Muscle layer of duodenum (tissue), 2 donors: ENCODE results near the gene IFI27.
"Not testable (repeated sequence)": the region's sequence is repeated elsewhere in the genome, so short reads cannot be mapped to it uniquely, and the experiment has no call there.

ENCODE experiments used
- H3K27ac ChIP-seq: one replicate; pipeline ENCODE4 v1.7.0; 2013; ENCODE audit warnings: mild to moderate bottlenecking, low read length
- H3K27me3 ChIP-seq: one replicate; pipeline ENCODE4 v1.7.0; 2013; ENCODE audit warnings: low read depth, mild to moderate bottlenecking, control low read depth, low read length
- H3K36me3 ChIP-seq, 2 donors: one replicate each; pipeline ENCODE4 v1.7.0; 2013; ENCODE audit warnings: low read length in 2 of 2, control low read depth in 1 of 2, mild to moderate bottlenecking in 1 of 2; ENCODE audit not compliant: insufficient read depth in 2 of 2, control insufficient read depth in 1 of 2
- H3K4me1 ChIP-seq, 2 donors: one replicate each; pipeline ENCODE4 v1.7.0; 2013; ENCODE audit warnings: low read length in 2 of 2, mild to moderate bottlenecking in 2 of 2, control low read depth in 1 of 2, moderate library complexity in 1 of 2; ENCODE audit not compliant: insufficient read depth in 2 of 2, control insufficient read depth in 1 of 2
- H3K4me3 ChIP-seq, 2 donors: one replicate each; pipeline ENCODE4 v1.7.0; 2013; ENCODE audit warnings: low read length in 2 of 2, low read depth in 1 of 2, mild to moderate bottlenecking in 1 of 2
- H3K9me3 ChIP-seq, 2 donors: one replicate each; pipeline ENCODE4 v1.7.0; 2013; ENCODE audit warnings: low read length in 2 of 2, control low read depth in 1 of 2, mild to moderate bottlenecking in 1 of 2; ENCODE audit not compliant: control insufficient read depth in 1 of 2
- donor health status: healthy.

Gene IFI27

DNA sequence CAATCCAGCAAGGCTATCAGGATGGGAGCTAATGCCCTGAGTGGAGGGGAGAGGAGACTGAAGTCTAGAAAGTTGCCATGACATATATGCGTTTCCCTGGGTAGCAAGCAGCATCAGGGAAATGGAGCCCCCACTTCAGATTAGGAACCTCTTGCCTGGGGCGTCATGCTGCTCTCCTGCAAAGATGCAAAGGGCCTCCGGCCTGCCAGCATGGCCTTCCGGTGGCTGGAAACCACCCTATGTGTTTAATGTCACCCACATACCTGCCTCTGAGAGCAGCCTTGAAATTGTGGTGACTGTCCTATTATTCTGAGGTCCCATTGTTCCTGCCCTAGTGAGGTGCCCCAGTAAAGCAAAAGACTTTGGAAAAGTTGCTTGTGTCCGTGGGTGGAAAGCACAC is 28.9 kb downstream of the IFI27 start:
- peaks cover 0 to 3% of the 10 kb centered on the region in 2 donors for H3K9me3 ChIP-seq
- H3K4me3 ChIP-seq, result no peak overlapping the region
- no peaks in the 10 kb centered on the region for H3K36me3 ChIP-seq
- H3K4me1 ChIP-seq, result peaks cover 0 to 7% of the 10 kb centered on the region in 2 donors
- H3K27me3 ChIP-seq, result no peaks in the 10 kb centered on the region
- H3K27ac ChIP-seq, result no peak overlapping the region

GRCh38 chr14:94142247-94142646 is 31.7 kb downstream of the IFI27 start:
- no peaks in the 10 kb centered on the region for H3K27me3 ChIP-seq
- no peak overlapping the region for H3K27ac ChIP-seq
- H3K36me3 ChIP-seq, result no peaks in the 10 kb centered on the region
- H3K4me3 ChIP-seq, result no peak overlapping the region
- no peaks in the 10 kb centered on the region for H3K9me3 ChIP-seq
- H3K4me1 ChIP-seq, result no peaks in the 10 kb centered on the region

GRCh38 chr14:94142836-94143235 is 32.3 kb downstream of the IFI27 start:
- no peak overlapping the region for H3K4me3 ChIP-seq
- H3K9me3 ChIP-seq, result no peaks in the 10 kb centered on the region
- H3K36me3 ChIP-seq, result no peaks in the 10 kb centered on the region
- no peaks in the 10 kb centered on the region for H3K27me3 ChIP-seq
- no peak overlapping the region for H3K27ac ChIP-seq
- no peaks in the 10 kb centered on the region for H3K4me1 ChIP-seq

DNA sequence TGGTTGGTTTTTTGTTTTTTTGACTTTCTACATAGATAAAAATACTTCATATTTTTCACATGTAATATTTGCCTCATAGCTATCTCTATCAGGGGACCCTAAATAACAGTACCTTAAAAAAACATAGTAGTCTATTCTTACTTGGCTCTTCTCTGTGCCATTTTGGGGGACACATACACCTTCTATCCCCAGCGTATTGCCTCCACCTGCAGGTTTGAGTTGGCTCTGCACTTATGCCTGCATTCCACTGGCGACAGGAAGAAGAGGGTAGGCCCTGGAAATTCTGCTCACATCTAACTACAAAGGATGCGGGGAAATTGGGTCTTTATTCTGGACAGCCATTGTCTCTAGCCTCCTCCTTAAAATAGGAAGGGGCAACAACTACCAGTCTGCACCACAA is 32.7 kb downstream of the IFI27 start:
- H3K27ac ChIP-seq, result no peak overlapping the region
- no peaks in the 10 kb centered on the region for H3K4me1 ChIP-seq
- no peaks in the 10 kb centered on the region for H3K27me3 ChIP-seq
- no peak overlapping the region for H3K4me3 ChIP-seq
- no peaks in the 10 kb centered on the region for H3K36me3 ChIP-seq
- H3K9me3 ChIP-seq, result no peaks in the 10 kb centered on the region

- no peaks in the 10 kb centered on the region for H3K36me3 ChIP-seq
- H3K4me1 ChIP-seq, result no peaks in the 10 kb centered on the region
- no peak overlapping the region for H3K4me3 ChIP-seq
- H3K9me3 ChIP-seq, result no peaks in the 10 kb centered on the region
- no peaks in the 10 kb centered on the region for H3K27me3 ChIP-seq
- no peak overlapping the region for H3K27ac ChIP-seq
Measured at GRCh38 chr14:94143711-94144110, 33.2 kb downstream of the IFI27 start.

- Histone ChIP-seq H3K4me1 (no peaks in the 10 kb centered on the region), H3K27ac (no peak overlapping the region), H3K27me3 (no peaks in the 10 kb centered on the region), H3K4me3 (no peak overlapping the region), H3K9me3 (no peaks in the 10 kb centered on the region), H3K36me3 (no peaks in the 10 kb centered on the region)
Measured at GRCh38 chr14:94144765-94145164, 34.2 kb downstream of the IFI27 start.

DNA sequence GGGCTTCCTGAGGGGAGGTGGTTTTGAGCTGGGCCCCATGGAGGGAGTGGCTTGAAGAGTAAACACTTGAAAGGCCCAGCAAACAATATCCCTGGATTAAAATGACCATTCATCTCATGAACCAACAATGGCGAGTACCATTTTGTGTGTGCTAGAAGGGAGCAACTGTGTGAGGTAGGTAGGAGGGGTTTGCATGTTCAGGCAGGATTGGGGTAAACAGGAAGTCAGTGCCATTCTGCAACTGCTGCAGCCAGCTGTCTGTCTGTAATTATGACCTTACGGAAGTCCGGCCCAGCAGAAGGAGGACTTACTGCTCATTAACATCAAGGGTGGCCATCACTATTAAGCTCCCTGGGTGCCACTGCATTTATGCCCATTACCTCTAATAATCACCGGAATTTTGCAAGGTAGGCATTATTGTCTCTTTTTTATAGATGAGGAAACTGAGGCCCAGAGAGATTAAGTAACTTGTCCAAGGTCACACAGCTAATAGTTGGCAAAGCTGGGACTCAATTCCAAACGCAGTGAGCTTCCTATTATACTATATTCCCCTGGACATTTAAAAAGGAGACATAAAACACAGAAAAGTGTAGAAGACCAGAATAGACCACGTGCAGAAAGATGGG is 35.5 kb downstream of the IFI27 start:
- no peak overlapping the region for H3K4me3 ChIP-seq
- H3K27ac ChIP-seq, result no peak overlapping the region
- no peaks in the 10 kb centered on the region for H3K36me3 ChIP-seq
- H3K27me3 ChIP-seq, result no peaks in the 10 kb centered on the region
- no peaks in the 10 kb centered on the region for H3K4me1 ChIP-seq
- H3K9me3 ChIP-seq, result no peaks in the 10 kb centered on the region

DNA sequence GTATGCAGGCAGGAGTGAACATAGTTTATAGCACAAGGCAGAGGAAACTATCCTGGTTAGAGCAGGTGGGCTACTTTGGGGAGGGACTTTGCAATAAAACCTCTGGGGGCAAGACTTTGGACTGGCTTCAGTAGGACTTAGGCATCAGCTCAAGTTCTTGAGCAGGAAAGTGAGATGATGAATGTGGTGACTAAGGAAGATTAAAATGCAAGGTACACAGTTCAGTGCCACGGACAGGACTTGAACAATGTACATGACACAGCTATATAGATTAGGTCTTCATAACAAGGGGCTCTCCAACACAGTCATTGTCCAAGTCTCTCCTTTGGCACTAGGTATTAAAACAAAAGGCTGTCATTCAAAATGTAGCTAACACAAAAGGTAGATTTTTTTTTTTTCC is 42.1 kb downstream of the IFI27 start:
- Histone ChIP-seq H3K4me1 (no peaks in the 10 kb centered on the region), H3K27me3 (no peaks in the 10 kb centered on the region), H3K27ac (no peak overlapping the region), H3K9me3 (no peaks in the 10 kb centered on the region), H3K4me3 (no peak overlapping the region), H3K36me3 (no peaks in the 10 kb centered on the region)

GRCh38 chr14:94153750-94154342 is 43.3 kb downstream of the IFI27 start:
- no peaks in the 10 kb centered on the region for H3K9me3 ChIP-seq
- no peaks in the 10 kb centered on the region for H3K27me3 ChIP-seq
- no peak overlapping the region for H3K4me3 ChIP-seq
- H3K36me3 ChIP-seq, result no peaks in the 10 kb centered on the region
- H3K27ac ChIP-seq, result no peak overlapping the region
- H3K4me1 ChIP-seq, result no peaks in the 10 kb centered on the region

- H3K9me3 ChIP-seq, H3K27ac ChIP-seq, H3K36me3 ChIP-seq, H3K4me1 ChIP-seq, H3K4me3 ChIP-seq, H3K27me3 ChIP-seq: not testable (repeated sequence)
Measured at GRCh38 chr14:94156143-94156542, 45.6 kb downstream of the IFI27 start.

DNA sequence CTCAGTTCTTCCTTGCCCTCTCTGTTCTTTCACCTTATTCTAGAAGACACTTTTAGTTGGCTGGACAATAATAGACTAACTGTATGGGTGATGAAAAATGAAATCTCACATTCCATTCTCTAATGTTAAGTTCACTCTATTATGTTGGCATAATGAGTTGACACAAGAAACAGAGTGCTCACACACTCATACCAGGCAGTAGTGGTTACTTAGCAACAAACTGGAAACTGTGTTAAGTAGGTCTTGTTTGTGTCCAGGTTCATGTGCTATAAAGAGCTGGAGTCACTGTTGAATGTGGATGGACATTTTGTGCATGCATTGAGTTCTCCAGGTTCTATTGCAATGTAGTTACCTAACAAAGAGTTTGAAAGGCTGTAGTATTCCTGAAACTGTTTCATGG is 46.7 kb downstream of the IFI27 start:
- no peak overlapping the region for H3K27ac ChIP-seq
- H3K9me3 ChIP-seq, result no peaks in the 10 kb centered on the region
- H3K27me3 ChIP-seq, result no peaks in the 10 kb centered on the region
- no peaks in the 10 kb centered on the region for H3K36me3 ChIP-seq
- no peaks in the 10 kb centered on the region for H3K4me1 ChIP-seq
- H3K4me3 ChIP-seq, result no peak overlapping the region

GRCh38 chr14:94158239-94158883 is 47.8 kb downstream of the IFI27 start:
- Histone ChIP-seq H3K27me3 (no peaks in the 10 kb centered on the region), H3K36me3 (no peaks in the 10 kb centered on the region), H3K9me3 (no peaks in the 10 kb centered on the region)

More at GRCh38 chr14:94158239-94158883, 47.8 kb downstream of the IFI27 start:
- Histone ChIP-seq H3K4me3 (no peak overlapping the region), H3K4me1 (no peaks in the 10 kb centered on the region), H3K27ac (no peak overlapping the region)
